ENCODE results near the gene GPR15LG. TPM values are rescaled to one million over a fixed set of nuclear protein-coding genes. Genes with fewer than 3 reads are reported as not detected.

Gene GPR15LG
- total RNA-seq, 1 experiment from 2014 or later: not detected

GRCh38 chr10:84217746-84218145, 44.1 kb downstream of the GPR15LG start (continued):
- TF ChIP-seq FOSL1 (IDR thresholded peaks at IDR 0.05; ENCODE audit: low read depth) (no peak), MAX (IDR thresholded peaks at IDR 0.05) (no peak), SP1 (IDR thresholded peaks at IDR 0.05; ENCODE audit: low read depth) (no peak), EZH2phosphoT487 (IDR thresholded peaks at IDR 0.05; ENCODE audit: borderline replicate concordance) (no peak)
- TF ChIP-seq, protein P1, sequence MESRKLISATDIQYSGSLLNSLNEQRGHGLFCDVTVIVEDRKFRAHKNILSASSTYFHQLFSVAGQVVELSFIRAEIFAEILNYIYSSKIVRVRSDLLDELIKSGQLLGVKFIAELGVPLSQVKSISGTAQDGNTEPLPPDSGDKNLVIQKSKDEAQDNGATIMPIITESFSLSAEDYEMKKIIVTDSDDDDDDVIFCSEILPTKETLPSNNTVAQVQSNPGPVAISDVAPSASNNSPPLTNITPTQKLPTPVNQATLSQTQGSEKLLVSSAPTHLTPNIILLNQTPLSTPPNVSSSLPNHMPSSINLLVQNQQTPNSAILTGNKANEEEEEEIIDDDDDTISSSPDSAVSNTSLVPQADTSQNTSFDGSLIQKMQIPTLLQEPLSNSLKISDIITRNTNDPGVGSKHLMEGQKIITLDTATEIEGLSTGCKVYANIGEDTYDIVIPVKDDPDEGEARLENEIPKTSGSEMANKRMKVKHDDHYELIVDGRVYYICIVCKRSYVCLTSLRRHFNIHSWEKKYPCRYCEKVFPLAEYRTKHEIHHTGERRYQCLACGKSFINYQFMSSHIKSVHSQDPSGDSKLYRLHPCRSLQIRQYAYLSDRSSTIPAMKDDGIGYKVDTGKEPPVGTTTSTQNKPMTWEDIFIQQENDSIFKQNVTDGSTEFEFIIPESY (IDR thresholded peaks at IDR 0.05; ENCODE audit: extremely low read depth, insufficient replicate concordance, low read length): no peak

DNA sequence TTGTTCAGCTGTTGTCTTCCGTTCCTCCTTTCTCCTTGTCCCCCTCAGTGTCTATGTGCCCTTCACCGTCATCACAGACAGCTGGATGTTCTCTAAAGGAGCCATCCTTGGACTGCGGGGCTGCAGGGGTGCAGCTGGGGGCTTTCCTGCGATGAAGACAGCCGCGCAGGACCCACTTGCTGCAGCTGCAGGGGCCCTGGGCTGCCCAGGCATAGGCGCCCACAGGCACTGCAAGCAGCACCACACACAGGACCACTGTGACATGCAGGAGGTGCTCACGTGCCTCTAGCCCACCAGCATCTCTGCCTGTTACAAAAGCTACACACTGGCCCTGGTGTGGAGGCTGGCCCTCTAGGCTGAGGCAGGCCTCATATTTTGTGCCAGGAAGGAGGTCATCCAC, 48.3 kb downstream of the GPR15LG start:
- Histone ChIP-seq H3K27me3 (ENCODE audit: insufficient read depth, low read length) (peaks cover 12% of the 10 kb centered on the region; the same call in 1 of the 2 replicates), H3K79me2 (ENCODE audit: insufficient read depth, low read length) (no peaks in the 10 kb centered on the region), H3K9me2 (ENCODE audit: insufficient read depth) (no peaks in the 10 kb centered on the region), H3K4me3 (replicated peaks in 1 of 2; ENCODE audit: low read depth in 1 of 2, low read length in 2 of 2) (no peak overlapping the region), H3K9ac (ENCODE audit: low read length) (no peak overlapping the region), H3K36me3 (ENCODE audit: control insufficient read depth in 1 of 2, insufficient read depth in 2 of 2, low read length in 2 of 2) (no peaks in the 10 kb centered on the region), H3K4me2 (ENCODE audit: low read length) (no peak overlapping the region), H4K20me1 (ENCODE audit: insufficient read depth) (no peaks in the 10 kb centered on the region), H3K27ac (ENCODE audit: low read depth, low read length) (no peak overlapping the region), H3K9me3 (ENCODE audit: control insufficient read depth in 1 of 2, insufficient read depth in 1 of 2, low read depth in 1 of 2, low read length in 2 of 2) (0 out of 4 replicates have a peak, but pooled peaks cover 0 to 4% of the 10 kb centered on the region in 2 experiments), H2AFZ (ENCODE audit: low read depth, low read length, poor library complexity, severe bottlenecking) (no peak overlapping the region), H3K4me1 (ENCODE audit: control insufficient read depth in 1 of 2, insufficient read depth in 2 of 2, low read length in 2 of 2) (no peaks in the 10 kb centered on the region)
- no peak for ATAC-seq
- ChIA-PET RAD21 (ENCODE audit: low non-redundant PET in 1 of 2, low total read pairs in 2 of 2, uncharacterized antibody in 2 of 2, unreplicated experiment in 2 of 2) (no interaction called here), CTCF (no interaction called here), POLR2A (no interaction called here)
- intact Hi-C loops (cut with micrococcal nuclease): no loop called here
- no peak for TF ChIP-seq CEBPB (IDR thresholded peaks at IDR 0.05; ENCODE audit: low read depth)
- TF ChIP-seq FOSL1 (IDR thresholded peaks at IDR 0.05; ENCODE audit: low read depth): no peak
- TF ChIP-seq TCF7L2 (IDR thresholded peaks at IDR 0.05; ENCODE audit: borderline replicate concordance, extremely low read depth, insufficient read depth, insufficient read length): no peak
- no peak for TF ChIP-seq POLR2A (IDR thresholded peaks at IDR 0.05; ENCODE audit: borderline replicate concordance, extremely low read depth, insufficient read depth, insufficient read length)
- no peak for TF ChIP-seq ZNF274 (IDR thresholded peaks at IDR 0.05; ENCODE audit: low read depth, low read length)
- TF ChIP-seq, protein P2, sequence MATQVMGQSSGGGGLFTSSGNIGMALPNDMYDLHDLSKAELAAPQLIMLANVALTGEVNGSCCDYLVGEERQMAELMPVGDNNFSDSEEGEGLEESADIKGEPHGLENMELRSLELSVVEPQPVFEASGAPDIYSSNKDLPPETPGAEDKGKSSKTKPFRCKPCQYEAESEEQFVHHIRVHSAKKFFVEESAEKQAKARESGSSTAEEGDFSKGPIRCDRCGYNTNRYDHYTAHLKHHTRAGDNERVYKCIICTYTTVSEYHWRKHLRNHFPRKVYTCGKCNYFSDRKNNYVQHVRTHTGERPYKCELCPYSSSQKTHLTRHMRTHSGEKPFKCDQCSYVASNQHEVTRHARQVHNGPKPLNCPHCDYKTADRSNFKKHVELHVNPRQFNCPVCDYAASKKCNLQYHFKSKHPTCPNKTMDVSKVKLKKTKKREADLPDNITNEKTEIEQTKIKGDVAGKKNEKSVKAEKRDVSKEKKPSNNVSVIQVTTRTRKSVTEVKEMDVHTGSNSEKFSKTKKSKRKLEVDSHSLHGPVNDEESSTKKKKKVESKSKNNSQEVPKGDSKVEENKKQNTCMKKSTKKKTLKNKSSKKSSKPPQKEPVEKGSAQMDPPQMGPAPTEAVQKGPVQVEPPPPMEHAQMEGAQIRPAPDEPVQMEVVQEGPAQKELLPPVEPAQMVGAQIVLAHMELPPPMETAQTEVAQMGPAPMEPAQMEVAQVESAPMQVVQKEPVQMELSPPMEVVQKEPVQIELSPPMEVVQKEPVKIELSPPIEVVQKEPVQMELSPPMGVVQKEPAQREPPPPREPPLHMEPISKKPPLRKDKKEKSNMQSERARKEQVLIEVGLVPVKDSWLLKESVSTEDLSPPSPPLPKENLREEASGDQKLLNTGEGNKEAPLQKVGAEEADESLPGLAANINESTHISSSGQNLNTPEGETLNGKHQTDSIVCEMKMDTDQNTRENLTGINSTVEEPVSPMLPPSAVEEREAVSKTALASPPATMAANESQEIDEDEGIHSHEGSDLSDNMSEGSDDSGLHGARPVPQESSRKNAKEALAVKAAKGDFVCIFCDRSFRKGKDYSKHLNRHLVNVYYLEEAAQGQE (IDR thresholded peaks at IDR 0.05; ENCODE audit: low read depth): no peak
- no peak for TF ChIP-seq ZFX (IDR thresholded peaks at IDR 0.05)
- TF ChIP-seq EGR1 (IDR thresholded peaks at IDR 0.05; ENCODE audit: low read depth): no peak
- no peak for TF ChIP-seq EZH2 (IDR thresholded peaks at IDR 0.05)
- no peak for TF ChIP-seq SRF (IDR thresholded peaks at IDR 0.05; ENCODE audit: low read depth)
- TF ChIP-seq MAX (IDR thresholded peaks at IDR 0.05): no peak
- TF ChIP-seq SIN3A (IDR thresholded peaks at IDR 0.05; ENCODE audit: low read depth): no peak
- TF ChIP-seq POLR2AphosphoS5 (IDR thresholded peaks at IDR 0.05; ENCODE audit: low read depth, low read length): no peak
- no TSS peak for BruUV-seq (replicated peaks)
- DNase-seq (ENCODE audit: low read depth, low spot score): no peak
